ENCODE data around the gene NRXN3.

- TF ChIP-seq CTCF (conservative IDR thresholded peaks at IDR 0.05 in 1 of 2, IDR thresholded peaks at IDR 0.05 in 1 of 2; ENCODE audit: low read depth in 1 of 2, low read length in 2 of 2) (no peak), EZH2 (IDR thresholded peaks at IDR 0.05; ENCODE audit: low read length, missing control alignments) (no peak)
Measured at GRCh38 chr14:79162833-79163232, 992.7 kb downstream of the NRXN3 start.

Data from fibroblast of lung (primary cell).